PC-9 (cell line): ENCODE results near the gene OSBPL2. TPM values are rescaled to one million over a fixed set of nuclear protein-coding genes. Genes with fewer than 3 reads are reported as not detected.

Experiments used
- BruUV-seq: library from RNA; stranded (reverse); fragments of 400-500 nt; replicated peaks from 2 replicates; lab custom pipeline; 2021; lab: Mats Ljungman, UMichigan
- CTCF ChIA-PET: fragments of 300-600 bp; sonication (Branson Sonifier 250); formaldehyde crosslinking; loops from one replicate; lab custom pipeline; 2022; ENCODE audit warnings: antibody characterized with exemption; lab: Charles Lee
- POLR2A ChIA-PET: fragments of 300-600 bp; sonication (Branson Sonifier 250); formaldehyde crosslinking; loops from one replicate; lab custom pipeline; 2022; ENCODE audit warnings: antibody characterized with exemption; ENCODE audit not compliant: unreplicated experiment; lab: Charles Lee
- DNase-seq, 2 experiments: peaks; one replicate each; pipeline versions ENCODE4 v3.0.0 to v3.0.0-alpha.2; 2015 to 2022; ENCODE audit warnings: mixed read lengths in 1 of 2
- H2AFZ ChIP-seq: fragments of 200-600 bp; sonication (generic); 2 replicates; pipeline ENCODE4 v1.8.1; 2017; ENCODE audit warnings: antibody characterized with exemption
- H3F3A ChIP-seq: fragments of 200-600 bp; sonication (generic); 2 replicates; pipeline ENCODE4 v1.8.1; 2017; ENCODE audit warnings: antibody characterized with exemption, mild to moderate bottlenecking, low read depth; ENCODE audit not compliant: insufficient read depth
- H3K27ac ChIP-seq: fragments of 200-600 bp; sonication (generic); 2 replicates; pipeline ENCODE4 v1.6.1; 2016; ENCODE audit warnings: mixed run types
- H3K27me3 ChIP-seq: fragments of 200-600 bp; sonication (generic); 2 replicates; pipeline ENCODE4 v1.6.1; 2016; ENCODE audit warnings: low read depth, mixed run types; ENCODE audit not compliant: insufficient read depth
- H3K36me3 ChIP-seq: fragments of 200-600 bp; sonication (generic); 2 replicates; pipeline ENCODE4 v1.6.1; 2016; ENCODE audit warnings: low read depth, mixed run types
- H3K4me1 ChIP-seq: fragments of 200-600 bp; sonication (generic); replicated peaks from 2 replicates; pipeline ENCODE4 v1.6.1; 2016; ENCODE audit warnings: mixed run types; ENCODE audit not compliant: insufficient read depth
- H3K4me2 ChIP-seq: fragments of 200-600 bp; sonication (generic); 2 replicates; pipeline ENCODE4 v1.6.1; 2017; ENCODE audit warnings: mixed run types
- H3K4me3 ChIP-seq: fragments of 200-600 bp; sonication (generic); 2 replicates; pipeline ENCODE4 v1.6.1; 2016; ENCODE audit warnings: mixed run types
- H3K79me2 ChIP-seq: fragments of 200-600 bp; sonication (generic); 2 replicates; pipeline ENCODE4 v1.6.1; 2017; ENCODE audit warnings: low read depth, mixed run types
- H3K9me2 ChIP-seq: fragments of 200-600 bp; sonication (generic); 2 replicates; pipeline ENCODE4 v1.8.1; 2017; ENCODE audit warnings: mild to moderate bottlenecking; ENCODE audit not compliant: insufficient read depth
- H3K9me3 ChIP-seq: fragments of 200-600 bp; sonication (generic); 2 replicates; pipeline ENCODE4 v1.8.1; 2016; ENCODE audit warnings: low read depth; ENCODE audit not compliant: insufficient read depth
- H4K20me1 ChIP-seq: fragments of 200-600 bp; sonication (generic); 2 replicates; pipeline ENCODE4 v1.8.1; 2017; ENCODE audit not compliant: insufficient read depth
- CTCF ChIP-seq: fragments of 200-600 bp; sonication (generic); conservative IDR thresholded peaks from 2 replicates; pipeline ENCODE4 v1.6.1; 2017; ENCODE audit warnings: mixed run types, antibody characterized with exemption, mild to moderate bottlenecking, moderate library complexity
- EZH2 ChIP-seq: fragments of 200-600 bp; sonication (generic); IDR thresholded peaks from 2 replicates; pipeline ENCODE4 v1.8.0; 2017; ENCODE audit warnings: antibody characterized with exemption, low read depth
- intact Hi-C: fragments of 100-400 bp; cut with micrococcal nuclease; formaldehyde crosslinking; loops from one replicate; pipeline ENCODE4 v1.10.0; 2022; ENCODE audit not compliant: unreplicated experiment
- total RNA-seq: library from RNA; stranded (reverse); gene quantifications from 2 replicates; pipeline ENCODE4 v1.2.3, GENCODE V29; 2021

Gene OSBPL2
- total RNA-seq, 1 experiment from 2014 or later: 84.8 TPM

- BruUV-seq: no TSS peak
- DNase-seq: no peak
- H3F3A ChIP-seq: peaks cover 20% of the 10 kb centered on the region; the same call in 1 of the 2 replicates
- ChIA-PET CTCF (no interaction called here), POLR2A (no interaction called here)
- no peak overlapping the region for H3K4me3 ChIP-seq
- no peak overlapping the region for H2AFZ ChIP-seq
- intact Hi-C loops: no loop called here
- TF ChIP-seq CTCF (no peak), EZH2 (no peak)
- H3K79me2 ChIP-seq: no peaks in the 10 kb centered on the region
- H3K9me3 ChIP-seq: no peaks in the 10 kb centered on the region
- H4K20me1 ChIP-seq: peaks cover 14% of the 10 kb centered on the region
- H3K9me2 ChIP-seq: no peaks in the 10 kb centered on the region
- H3K27me3 ChIP-seq: no peaks in the 10 kb centered on the region
- peaks cover 10% of the 10 kb centered on the region; the same call in 1 of the 2 replicates for H3K36me3 ChIP-seq
- no peaks in the 10 kb centered on the region for H3K4me1 ChIP-seq
- H3K4me2 ChIP-seq: no peak overlapping the region
- no peak overlapping the region for H3K27ac ChIP-seq
Observed at GRCh38 chr20:62292108-62292507, 53.8 kb downstream of the OSBPL2 start.

- ChIA-PET POLR2A (no interaction called here), CTCF (interaction anchor here (0.6 kb wide), 1 partner anchor 106 kb away, joined by 4 read pairs; no protein-coding TSS in a partner anchor)
- no peak for TF ChIP-seq CTCF
- TF ChIP-seq EZH2: no peak
Observed at GRCh38 chr20:62293111-62293784, 54.9 kb downstream of the OSBPL2 start.

GRCh38 chr20:62293946-62294345 is 55.6 kb downstream of the OSBPL2 start:
- Histone ChIP-seq H3K79me2 (no peaks in the 10 kb centered on the region), H3K4me1 (no peaks in the 10 kb centered on the region), H2AFZ (no peak overlapping the region), H3K36me3 (0 out of 2 replicates have a peak, but pooled peaks cover 5% of the 10 kb centered on the region), H3K4me3 (no peak overlapping the region), H3F3A (0 out of 2 replicates have a peak, but pooled peaks cover 10% of the 10 kb centered on the region), H3K27me3 (no peaks in the 10 kb centered on the region), H3K4me2 (no peak overlapping the region), H4K20me1 (peaks cover 7% of the 10 kb centered on the region; the same call in 1 of the 2 replicates), H3K27ac (no peak overlapping the region), H3K9me3 (no peaks in the 10 kb centered on the region), H3K9me2 (no peaks in the 10 kb centered on the region)
- POLR2A ChIA-PET: no interaction called here
- CTCF ChIA-PET: no interaction called here
- BruUV-seq: no TSS peak
- intact Hi-C loops: no loop called here
- TF ChIP-seq CTCF: no peak
- TF ChIP-seq EZH2: no peak
- DNase-seq: no peak

More at GRCh38 chr20:62293111-62293784, 54.9 kb downstream of the OSBPL2 start:
- H3K4me1 ChIP-seq: no peaks in the 10 kb centered on the region
- H4K20me1 ChIP-seq: peaks cover 7% of the 10 kb centered on the region; the same call in 1 of the 2 replicates
- intact Hi-C loops: no loop called here
- 0 out of 2 replicates have a peak, but pooled peaks cover 10% of the 10 kb centered on the region for H3F3A ChIP-seq
- no peak for DNase-seq
- no peak overlapping the region for H3K27ac ChIP-seq
- no peak overlapping the region for H2AFZ ChIP-seq
- H3K4me2 ChIP-seq: no peak overlapping the region
- H3K36me3 ChIP-seq: 0 out of 2 replicates have a peak, but pooled peaks cover 5% of the 10 kb centered on the region
- no peaks in the 10 kb centered on the region for H3K27me3 ChIP-seq
- no peaks in the 10 kb centered on the region for H3K79me2 ChIP-seq
- H3K9me2 ChIP-seq: no peaks in the 10 kb centered on the region
- H3K9me3 ChIP-seq: no peaks in the 10 kb centered on the region
- H3K4me3 ChIP-seq: no peak overlapping the region
- BruUV-seq: no TSS peak
